Measurements from ENCODE around the gene PACRG. TPM values are rescaled to one million over a fixed set of nuclear protein-coding genes. Genes with fewer than 3 reads are reported as not detected.
A peak's percentile ranks its signal among the peaks of the same experiment; 100 is the strongest.
"Not testable (repeated sequence)": the region's sequence is repeated elsewhere in the genome, so short reads cannot be mapped to it uniquely, and the experiment has no call there.

The PACRG gene
- not detected in 2 replicates for total RNA-seq (2012; rRNA removed)
- 0.27 TPM in 1 of 2 replicates, not detected in the other for polyA plus RNA-seq (2012; rRNA removed)
- not detected in 2 replicates for polyA plus RNA-seq (2012; cell fraction: cytosol; rRNA removed)
- polyA plus RNA-seq (2012; cell fraction: nucleus; rRNA removed; ENCODE audit: low replicate concordance): not detected in 2 replicates
- percentile 9 among the genes with signal in this experiment for Bru-seq, nascent RNA
- percentile 7 among the genes with signal in this experiment for BruChase-seq, experiment 1, labeled RNA remaining after a 6-hour chase
- BruChase-seq, experiment 2, labeled RNA remaining after a 2-hour chase: percentile 12 among the genes with signal in this experiment
- long read RNA-seq: 0 reads

DNA sequence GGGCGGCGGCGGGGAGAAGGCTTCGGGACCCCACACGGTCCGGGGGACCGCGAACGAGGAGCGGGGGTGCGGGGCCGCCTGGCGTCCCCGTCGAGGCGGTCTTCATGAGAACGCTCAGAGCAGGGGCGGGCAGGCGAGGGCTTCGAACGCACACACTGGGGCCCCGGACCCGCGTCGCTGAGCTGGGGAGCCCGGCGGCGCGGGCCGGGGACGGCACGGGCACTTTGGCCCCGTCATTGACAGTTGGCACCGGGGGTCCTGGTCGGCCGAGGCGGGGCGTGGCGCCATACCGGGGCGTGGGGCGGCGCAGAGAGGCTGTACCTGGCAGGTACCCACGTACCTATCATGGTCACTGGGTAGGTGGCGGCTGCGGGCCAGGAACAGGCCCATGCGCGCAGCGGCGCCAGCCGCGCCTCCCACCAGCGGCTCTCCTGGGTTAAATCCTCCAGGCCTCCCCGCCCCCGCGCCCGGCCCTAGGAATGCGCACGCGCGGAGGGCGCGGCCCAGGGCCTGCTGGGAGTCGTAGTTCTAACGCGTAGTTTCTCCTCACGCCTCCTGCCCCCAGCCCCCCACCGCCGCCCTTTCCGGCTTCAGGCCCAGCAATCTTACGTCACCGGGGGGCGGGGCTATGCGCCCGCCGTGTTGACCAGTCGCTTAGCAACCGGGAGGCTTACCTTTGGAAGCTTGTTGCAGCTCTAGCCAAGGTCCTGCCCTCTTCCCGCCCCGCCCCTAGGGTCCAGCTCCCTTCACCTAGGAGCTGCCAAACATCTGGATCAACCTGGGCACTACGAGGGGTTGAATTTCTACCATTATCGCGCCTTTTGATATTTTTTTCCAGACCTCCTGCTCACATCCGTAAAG lies at the start of gene PACRG, which contains the start of gene PRKN:
TSS of gene PACRG (plus strand) at position 653 of the 861 bp plus-strand sequence.
TSS of gene PRKN (minus strand) at position 445 of the 861 bp plus-strand sequence.
- H3K18ac ChIP-seq (ENCODE audit: low read depth, low read length): no peak within 1 kb of the TSS
- peak; percentile 85 for DNase-seq
- no peak within 1 kb of the TSS for H2BK120ac ChIP-seq (ENCODE audit: low read depth, low read length)
- TF ChIP-seq SMC3 (IDR thresholded peaks at IDR 0.05; ENCODE audit: low read depth, low read length): no peak
- TF ChIP-seq POLR2A (IDR thresholded peaks at IDR 0.05; ENCODE audit: low read depth, low read length): peak; percentile 31; the same call in 1 of the 2 replicates
- no peak for TF ChIP-seq BHLHE40 (IDR thresholded peaks at IDR 0.05; ENCODE audit: low read depth, low read length)
- TF ChIP-seq CEBPB (IDR thresholded peaks at IDR 0.05; ENCODE audit: low read depth, low read length): peak; percentile 78
- TF ChIP-seq MAZ (IDR thresholded peaks at IDR 0.05; ENCODE audit: borderline replicate concordance, low read depth, low read length): peak; percentile 95; the same call in 1 of the 2 replicates
- H2AK5ac ChIP-seq (ENCODE audit: low read depth, low read length): no peak within 1 kb of the TSS
- H2BK20ac ChIP-seq (ENCODE audit: low read depth, low read length): no peak within 1 kb of the TSS
- H3K23ac ChIP-seq (ENCODE audit: low read depth, low read length): no peak within 1 kb of the TSS
- H2AK9ac ChIP-seq (replicated peaks; ENCODE audit: low read depth, low read length, poor library complexity): no peak within 1 kb of the TSS
- H3K56ac ChIP-seq (ENCODE audit: extremely low read depth, insufficient read depth, low read length): no peak within 1 kb of the TSS
- no peaks in the 10 kb centered on the region for H4K20me1 ChIP-seq (ENCODE audit: insufficient read depth, low read length)
- no peaks in the 10 kb centered on the region for H3K9me1 ChIP-seq (ENCODE audit: insufficient read depth, low read length)
- no peaks in the 10 kb centered on the region for H3K4me1 ChIP-seq (ENCODE audit: control insufficient read depth, insufficient read depth, low read length)
- no peak within 1 kb of the TSS for H2BK15ac ChIP-seq (ENCODE audit: low read depth, low read length)
- intact Hi-C loops (cut with micrococcal nuclease) (no loop called here), in situ Hi-C loops (cut with MboI; ENCODE audit: low sequenced_read_pairs) (loop anchor here (25.0 kb wide), 1 partner anchor 1315 kb away; no protein-coding TSS in a partner anchor), dilution Hi-C loops (cut with HindIII; ENCODE audit: low sequenced_read_pairs, unreplicated experiment) (no loop called here)
- BruUV-seq (replicated peaks): no TSS peak
- H3K27ac ChIP-seq (ENCODE audit: insufficient read depth, low read length): no peak within 1 kb of the TSS
- no peak within 1 kb of the TSS for H2BK5ac ChIP-seq (ENCODE audit: low read depth, low read length, poor library complexity, severe bottlenecking)
- 0% methylated on average over 43 of the region's 84 CpGs; no CpG with 5 or more reads in 1 of the 2 experiments for WGBS, 2 experiments (ENCODE audit: extremely low coverage in 2 of 2, insufficient read length in 1 of 2)
- peak within 1 kb of the TSS; percentile 69 for H3K4me3 ChIP-seq (ENCODE audit: insufficient read depth, low read depth, low read length)
- POLR2A ChIA-PET (ENCODE audit: unreplicated experiment): no interaction called here
- no peak within 1 kb of the TSS; the same call in 1 of the 2 replicates for H4K5ac ChIP-seq (ENCODE audit: low read depth, low read length)
- no peak within 1 kb of the TSS for H4K91ac ChIP-seq (ENCODE audit: insufficient read depth, low read depth, low read length)
- no peaks in the 10 kb centered on the region for H3K27me3 ChIP-seq (ENCODE audit: control insufficient read depth, insufficient read depth, low read length)
- no peak within 1 kb of the TSS for H3K4ac ChIP-seq (ENCODE audit: low read depth, low read length)
- H3K9me3 ChIP-seq (ENCODE audit: control insufficient read depth, insufficient read depth, low read length): no peaks in the 10 kb centered on the region
- H3K4me2 ChIP-seq (ENCODE audit: low read depth, low read length): peak within 1 kb of the TSS; percentile 63
- H3K9ac ChIP-seq (ENCODE audit: low read depth, low read length): no peak within 1 kb of the TSS; the same call in 1 of the 2 replicates
- no peaks in the 10 kb centered on the region for H3K79me1 ChIP-seq (ENCODE audit: low read depth in 1 of 2, low read length in 2 of 2)
- H3K14ac ChIP-seq (replicated peaks; ENCODE audit: low read depth, low read length): no peak within 1 kb of the TSS
- CTCF ChIA-PET: no interaction called here
- peak within 1 kb of the TSS; percentile 98 for H2AFZ ChIP-seq (replicated peaks; ENCODE audit: low read length, poor library complexity)
- H3K36me3 ChIP-seq (ENCODE audit: control insufficient read depth, insufficient read depth, low read length): no peaks in the 10 kb centered on the region
- ATAC-seq (ENCODE audit: low read depth): peak; percentile 100
- H4K8ac ChIP-seq (ENCODE audit: low read depth in 2 of 2, low read length in 2 of 2): peak within 1 kb of the TSS in 1 of 2 experiments; percentile 52; a peak in 1 of 4 replicates

DNA sequence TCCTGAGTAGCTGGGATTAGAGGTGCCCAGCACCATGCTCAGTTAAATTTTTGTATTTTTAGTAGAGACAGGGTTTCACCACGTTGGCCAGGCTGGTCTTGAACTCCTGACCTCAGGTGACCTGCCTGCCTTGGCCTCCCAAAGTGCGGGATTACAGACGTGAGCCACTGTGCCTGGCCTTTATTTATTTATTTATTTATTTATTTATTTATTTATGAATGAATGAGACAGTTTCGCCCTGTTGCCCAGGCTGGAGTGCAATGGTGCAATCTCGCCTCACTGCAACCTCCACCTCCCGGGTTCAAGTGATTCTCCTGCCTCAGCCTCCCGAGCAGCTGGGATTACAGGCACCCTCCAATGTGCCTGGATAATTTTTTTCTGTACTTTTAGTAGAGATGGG lies 48.9 kb upstream of the PACRG start:
- H3K4me2 ChIP-seq (ENCODE audit: low read depth, low read length); H2BK5ac ChIP-seq (ENCODE audit: low read depth, low read length, poor library complexity, severe bottlenecking); H3K23ac ChIP-seq (ENCODE audit: low read depth, low read length); H2AFZ ChIP-seq (replicated peaks; ENCODE audit: low read length, poor library complexity); H3K27me3 ChIP-seq (ENCODE audit: control insufficient read depth, insufficient read depth, low read length); H3K4me3 ChIP-seq (ENCODE audit: insufficient read depth, low read depth, low read length); BruUV-seq (replicated peaks); H2BK15ac ChIP-seq (ENCODE audit: low read depth, low read length); H4K5ac ChIP-seq (ENCODE audit: low read depth, low read length); POLR2A ChIA-PET (ENCODE audit: unreplicated experiment); H4K91ac ChIP-seq (ENCODE audit: insufficient read depth, low read depth, low read length); H4K8ac ChIP-seq (ENCODE audit: low read depth in 2 of 2, low read length in 2 of 2); H3K9me1 ChIP-seq (ENCODE audit: insufficient read depth, low read length); ATAC-seq (ENCODE audit: low read depth); CTCF ChIA-PET; H3K9ac ChIP-seq (ENCODE audit: low read depth, low read length); DNase-seq; H3K4me1 ChIP-seq (ENCODE audit: control insufficient read depth, insufficient read depth, low read length); H2AK9ac ChIP-seq (replicated peaks; ENCODE audit: low read depth, low read length, poor library complexity); H2BK120ac ChIP-seq (ENCODE audit: low read depth, low read length); dilution Hi-C loops (cut with HindIII; ENCODE audit: low sequenced_read_pairs, unreplicated experiment); H3K27ac ChIP-seq (ENCODE audit: insufficient read depth, low read length); H3K56ac ChIP-seq (ENCODE audit: extremely low read depth, insufficient read depth, low read length); H3K14ac ChIP-seq (replicated peaks; ENCODE audit: low read depth, low read length); H3K36me3 ChIP-seq (ENCODE audit: control insufficient read depth, insufficient read depth, low read length); H3K9me3 ChIP-seq (ENCODE audit: control insufficient read depth, insufficient read depth, low read length); H4K20me1 ChIP-seq (ENCODE audit: insufficient read depth, low read length); H3K79me1 ChIP-seq (ENCODE audit: low read depth in 1 of 2, low read length in 2 of 2); H2AK5ac ChIP-seq (ENCODE audit: low read depth, low read length); H3K4ac ChIP-seq (ENCODE audit: low read depth, low read length); H3K18ac ChIP-seq (ENCODE audit: low read depth, low read length); in situ Hi-C loops (cut with MboI; ENCODE audit: low sequenced_read_pairs); H2BK20ac ChIP-seq (ENCODE audit: low read depth, low read length); intact Hi-C loops (cut with micrococcal nuclease): not testable (repeated sequence)
- WGBS, 2 experiments (ENCODE audit: extremely low coverage in 2 of 2, insufficient read length in 1 of 2): no CpG with 5 or more reads among the region's 7 CpGs
